ES-I3 (cell line): Measurements from ENCODE around the gene STK32B.
"Not testable (repeated sequence)": the region's sequence is repeated elsewhere in the genome, so short reads cannot be mapped to it uniquely, and the experiment has no call there.

Experiments used
- H3K36me3 ChIP-seq: 2 replicates; pipeline ENCODE4 v1.6.1; 2013; ENCODE audit warnings: mild to moderate bottlenecking, low read length, control low read depth, moderate library complexity; ENCODE audit not compliant: insufficient read depth
- H3K4me1 ChIP-seq: 2 replicates; pipeline ENCODE4 v1.6.1; 2013; ENCODE audit warnings: mild to moderate bottlenecking, control low read depth, low read length; ENCODE audit not compliant: insufficient read depth
- H3K9ac ChIP-seq: 2 replicates; pipeline ENCODE4 v1.6.1; 2013; ENCODE audit warnings: low read depth, mild to moderate bottlenecking, low read length, moderate library complexity
- H3K9me3 ChIP-seq: 2 replicates; pipeline ENCODE4 v1.6.1; 2013; ENCODE audit warnings: mild to moderate bottlenecking, low read length, moderate library complexity; ENCODE audit not compliant: control insufficient read depth, insufficient read depth

STK32B gene

GRCh38 chr4:5051278-5052203 lies at the start of gene STK32B:
STK32B (plus strand) TSS chr4:5051480.
- H3K9ac ChIP-seq, result peak within 1 kb of the TSS; percentile 49

GRCh38 chr4:5001641-5002040 lies 49.6 kb upstream of the STK32B start:
- H3K4me1 ChIP-seq, H3K9me3 ChIP-seq, H3K36me3 ChIP-seq, H3K9ac ChIP-seq: not testable (repeated sequence)

More at GRCh38 chr4:5051278-5052203, at the start of gene STK32B:
- Histone ChIP-seq H3K36me3 (no peaks in the 10 kb centered on the region), H3K4me1 (no peaks in the 10 kb centered on the region; the same call in 1 of the 2 replicates), H3K9me3 (no peaks in the 10 kb centered on the region)

- H3K9ac ChIP-seq, result no peak overlapping the region
- H3K4me1 ChIP-seq, result no peaks in the 10 kb centered on the region
- H3K36me3 ChIP-seq, result no peaks in the 10 kb centered on the region
- H3K9me3 ChIP-seq, result no peaks in the 10 kb centered on the region
These were observed 47.9 kb upstream of the STK32B start for GRCh38 chr4:5003372-5003857.

- H3K9me3 ChIP-seq, result no peaks in the 10 kb centered on the region
- no peak overlapping the region for H3K9ac ChIP-seq
- H3K4me1 ChIP-seq, result no peaks in the 10 kb centered on the region
- H3K36me3 ChIP-seq, result no peaks in the 10 kb centered on the region
These were observed 47.4 kb upstream of the STK32B start for GRCh38 chr4:5003918-5004317.

GRCh38 chr4:5004496-5004895 lies 46.8 kb upstream of the STK32B start:
- Histone ChIP-seq H3K9ac (no peak overlapping the region), H3K36me3 (no peaks in the 10 kb centered on the region), H3K4me1 (no peaks in the 10 kb centered on the region), H3K9me3 (no peaks in the 10 kb centered on the region)

GRCh38 chr4:5006932-5007331 lies 44.3 kb upstream of the STK32B start:
- not testable (repeated sequence) for H3K9ac ChIP-seq, H3K36me3 ChIP-seq, H3K4me1 ChIP-seq, H3K9me3 ChIP-seq

- Histone ChIP-seq H3K4me1 (no peaks in the 10 kb centered on the region), H3K36me3 (no peaks in the 10 kb centered on the region), H3K9ac (no peak overlapping the region), H3K9me3 (no peaks in the 10 kb centered on the region)
These were observed 41.5 kb upstream of the STK32B start for GRCh38 chr4:5009796-5010195.

DNA sequence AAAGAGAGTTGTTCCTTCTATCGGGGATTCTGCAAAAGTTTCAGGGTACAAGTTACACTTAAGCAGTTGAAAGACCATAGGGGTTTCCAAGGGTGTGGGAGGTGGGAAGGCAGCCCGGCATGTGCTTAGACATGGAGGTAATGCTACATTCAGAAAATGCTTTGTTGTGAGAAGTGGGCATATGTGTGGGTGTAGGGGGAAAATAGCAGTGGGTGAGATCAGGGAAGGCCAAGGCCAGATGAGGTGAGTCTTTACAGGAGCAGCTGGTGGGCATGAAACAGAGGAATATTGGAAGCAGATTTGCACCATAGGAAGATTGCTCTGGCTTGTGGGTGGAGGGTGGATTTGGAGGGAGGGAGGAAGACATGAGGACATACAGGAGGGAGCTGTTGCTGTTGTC lies 40.3 kb upstream of the STK32B start:
- Histone ChIP-seq H3K9me3 (no peaks in the 10 kb centered on the region), H3K9ac (no peak overlapping the region), H3K4me1 (no peaks in the 10 kb centered on the region), H3K36me3 (no peaks in the 10 kb centered on the region)

DNA sequence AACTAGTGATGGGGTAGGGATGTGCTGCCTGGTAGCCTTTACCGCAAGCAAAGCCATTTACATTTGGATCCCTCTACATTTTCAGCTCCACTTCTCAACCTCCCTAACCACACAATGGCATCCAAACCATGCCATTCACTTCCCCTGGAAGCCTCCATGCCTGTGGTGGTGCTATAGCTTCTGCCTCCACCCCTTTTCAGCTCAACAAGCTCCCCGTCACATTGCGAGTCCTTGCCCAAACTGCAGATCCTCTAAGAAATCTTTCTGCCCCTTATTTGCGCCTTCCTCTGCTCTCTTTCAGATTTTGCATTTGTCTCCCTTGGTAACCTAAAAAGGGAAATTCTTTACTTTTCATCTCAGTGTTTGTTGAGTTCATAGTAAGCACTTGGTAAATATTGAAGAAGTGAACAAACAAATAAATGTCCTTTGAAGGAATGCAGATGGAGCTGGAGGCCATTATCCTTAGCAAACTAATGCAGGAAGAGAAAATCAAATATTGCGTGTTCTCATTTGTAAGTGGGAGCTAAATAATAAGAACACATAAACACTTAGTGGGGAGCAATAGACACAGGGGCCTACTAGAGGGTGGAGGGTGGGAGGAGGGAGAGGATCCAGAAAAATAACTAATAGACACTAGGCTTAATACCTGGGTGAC lies 38.9 kb upstream of the STK32B start:
- Histone ChIP-seq H3K4me1 (no peaks in the 10 kb centered on the region), H3K36me3 (no peaks in the 10 kb centered on the region), H3K9me3 (no peaks in the 10 kb centered on the region)

DNA sequence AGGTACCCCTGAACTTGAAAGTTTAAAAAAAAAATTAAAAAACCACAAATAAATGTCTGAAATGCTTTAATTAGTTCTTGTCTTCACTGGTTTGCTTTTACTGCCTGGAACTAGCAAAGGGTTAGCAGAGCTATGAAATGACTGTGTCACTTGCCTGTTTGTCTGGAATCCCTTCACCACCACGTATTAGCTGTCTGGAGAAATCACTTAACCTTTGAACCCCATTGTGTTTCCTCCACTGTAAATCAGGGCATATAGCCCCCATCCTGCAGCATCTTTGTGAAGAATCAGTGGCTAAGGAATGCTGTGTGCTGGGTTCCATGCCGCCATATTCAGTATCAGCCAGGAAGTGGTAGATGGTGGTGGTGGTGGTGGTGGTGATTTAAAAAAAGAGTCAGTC lies 38.3 kb upstream of the STK32B start:
- Histone ChIP-seq H3K36me3 (no peaks in the 10 kb centered on the region), H3K9me3 (no peaks in the 10 kb centered on the region), H3K9ac (no peak overlapping the region), H3K4me1 (no peaks in the 10 kb centered on the region)

More for the DNA sequence above, 38.9 kb upstream of the STK32B start:
- H3K9ac ChIP-seq, result no peak overlapping the region

DNA sequence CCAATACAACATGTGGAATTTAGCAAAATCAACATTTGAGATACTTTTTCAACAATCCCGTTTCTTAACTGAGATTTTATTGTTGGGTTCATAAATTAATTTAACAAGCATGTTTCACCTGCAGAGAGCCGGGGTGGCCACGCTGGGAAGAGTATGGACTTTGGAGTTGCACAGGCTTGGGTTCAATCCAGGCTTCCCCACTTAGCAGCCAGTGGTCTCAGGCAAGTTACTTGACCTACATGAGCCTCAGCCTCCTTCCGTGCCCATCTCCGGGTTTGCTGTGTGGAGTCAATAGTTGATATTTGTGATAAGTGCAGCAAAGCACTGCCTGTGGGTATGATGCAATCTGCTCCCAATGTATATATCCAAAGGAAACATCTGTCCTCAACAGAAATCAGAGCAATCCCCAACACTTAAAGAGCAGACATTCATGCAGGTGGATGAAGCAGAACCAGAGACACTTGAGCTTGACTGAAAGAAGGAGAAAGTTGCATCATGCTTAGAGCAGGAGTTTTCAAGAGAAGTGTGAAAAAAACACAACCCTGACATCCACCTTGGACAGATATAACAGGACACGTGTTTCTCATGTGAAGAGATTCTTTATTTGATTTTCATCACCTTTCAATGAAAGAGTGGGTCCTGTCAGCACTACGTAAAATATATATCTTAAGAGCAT lies 37.1 kb upstream of the STK32B start:
- Histone ChIP-seq H3K4me1 (0 out of 2 replicates have a peak, but pooled peaks cover 2% of the 10 kb centered on the region), H3K9ac (no peak overlapping the region), H3K36me3 (no peaks in the 10 kb centered on the region), H3K9me3 (no peaks in the 10 kb centered on the region)

DNA sequence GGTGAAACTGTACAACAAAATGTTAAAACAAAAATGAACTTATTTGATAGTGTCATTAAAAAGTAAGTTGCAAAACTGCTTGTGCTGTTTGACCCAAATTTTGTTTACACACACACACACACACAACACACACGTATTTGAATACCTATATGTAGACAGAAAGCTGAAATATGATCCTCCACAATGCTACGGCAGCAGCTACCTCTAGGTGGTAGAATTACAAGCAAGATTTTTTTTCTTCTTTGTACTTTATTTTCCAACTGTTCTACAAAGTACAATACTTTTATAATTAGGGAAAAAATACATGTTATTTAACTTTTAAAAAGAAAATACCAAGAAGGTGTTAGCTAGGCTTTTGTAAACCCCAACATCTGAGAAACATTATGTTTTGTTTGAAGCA lies 33.2 kb upstream of the STK32B start:
- 0 out of 2 replicates have a peak, but pooled peaks cover 2% of the 10 kb centered on the region for H3K4me1 ChIP-seq
- no peak overlapping the region for H3K9ac ChIP-seq
- H3K36me3 ChIP-seq, result no peaks in the 10 kb centered on the region
- H3K9me3 ChIP-seq, result no peaks in the 10 kb centered on the region

- H3K4me1 ChIP-seq, result 0 out of 2 replicates have a peak, but pooled peaks cover 2% of the 10 kb centered on the region
- no peaks in the 10 kb centered on the region for H3K9me3 ChIP-seq
- no peak overlapping the region for H3K9ac ChIP-seq
- no peaks in the 10 kb centered on the region for H3K36me3 ChIP-seq
These were observed 32.7 kb upstream of the STK32B start for GRCh38 chr4:5018603-5019002.

DNA sequence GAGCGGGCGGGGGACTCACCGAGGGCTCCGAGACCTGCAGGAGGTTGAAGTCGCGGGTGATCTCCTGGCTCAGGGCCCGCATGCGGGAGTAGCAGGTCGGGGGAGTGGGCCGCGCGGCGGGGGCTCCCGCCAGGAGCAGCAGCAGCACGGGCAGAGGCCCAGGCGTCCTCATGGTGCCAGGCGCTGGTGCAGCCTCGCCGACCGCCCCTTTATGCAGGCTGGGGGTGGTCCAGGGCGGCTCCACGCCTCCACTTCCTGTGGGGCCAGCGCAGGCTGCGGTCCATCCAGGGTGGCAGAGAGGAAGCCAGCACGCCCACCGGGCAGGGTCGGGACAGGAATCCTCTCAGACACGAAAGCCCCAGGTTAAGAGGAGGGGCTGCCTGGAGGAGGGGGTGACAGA lies 32.0 kb upstream of the STK32B start, which contains the start of gene CYTL1:
TSS of gene CYTL1 (minus strand) at position 185 of the 400 bp plus-strand sequence. CDS start at position 172, 13 bp downstream.
- Histone ChIP-seq H3K9ac (peak within 1 kb of the TSS; percentile 75), H3K36me3 (no peaks in the 10 kb centered on the region)

More for the DNA sequence above, 32.0 kb upstream of the STK32B start, which contains the start of gene CYTL1:
- Histone ChIP-seq H3K9me3 (no peaks in the 10 kb centered on the region), H3K4me1 (0 out of 2 replicates have a peak, but pooled peaks cover 2% of the 10 kb centered on the region)
